SK-N-SH treated with all-trans-retinoic acid at 6 μM for 48 hours (cell line): Measurements from ENCODE around the gene UNC50.

Experiments
- ARNTL ChIP-seq: fragments of 450-650 bp; formaldehyde crosslinking; IDR thresholded peaks from 2 replicates; pipeline ENCODE4 v1.5.0; 2020; ENCODE audit warnings: low read depth, mild to moderate bottlenecking, moderate library complexity, borderline replicate concordance
- CREB5 ChIP-seq: fragments of 250-450 bp; sonication (Bioruptor Pico); IDR thresholded peaks from 2 replicates; pipeline ENCODE4 v1.5.1; 2020; ENCODE audit warnings: low read depth, mild to moderate bottlenecking, moderate library complexity
- CSRNP3 ChIP-seq: fragments of 250-450 bp; sonication (Bioruptor Pico); IDR thresholded peaks from 2 replicates; pipeline ENCODE4 v1.5.1; 2021; ENCODE audit warnings: mild to moderate bottlenecking, moderate library complexity
- ESRRG ChIP-seq: fragments of 250-450 bp; sonication (Bioruptor Pico); IDR thresholded peaks from 2 replicates; pipeline ENCODE4 v1.6.1; 2021; ENCODE audit warnings: mild to moderate bottlenecking
- OSR1 ChIP-seq: fragments of 250-450 bp; sonication (Bioruptor Pico); IDR thresholded peaks from 2 replicates; pipeline ENCODE4 v1.8.0; 2022; ENCODE audit warnings: moderate library complexity, mild to moderate bottlenecking, inconsistent platforms
- PATZ1 ChIP-seq: fragments of 250-450 bp; sonication (Bioruptor Pico); IDR thresholded peaks from 2 replicates; pipeline ENCODE4 v1.8.0; 2020; ENCODE audit warnings: mild to moderate bottlenecking, moderate library complexity, borderline replicate concordance
- PPARA ChIP-seq: fragments of 250-450 bp; sonication (Bioruptor Pico); IDR thresholded peaks from 2 replicates; pipeline ENCODE4 v1.5.0; 2020; ENCODE audit warnings: mild to moderate bottlenecking, borderline replicate concordance
- SNAI2 ChIP-seq: fragments of 250-450 bp; sonication (Bioruptor Pico); IDR thresholded peaks from 2 replicates; pipeline ENCODE4 v1.5.0; 2020; ENCODE audit warnings: mild to moderate bottlenecking, moderate library complexity
- ZC3H10 ChIP-seq: fragments of 250-450 bp; sonication (Bioruptor Pico); IDR thresholded peaks from 2 replicates; pipeline ENCODE4 v1.5.1; 2021; ENCODE audit warnings: mild to moderate bottlenecking, moderate library complexity
- ZNF565 ChIP-seq: fragments of 450-650 bp; formaldehyde crosslinking; conservative IDR thresholded peaks from 2 replicates; pipeline ENCODE4 v1.5.0; 2020; ENCODE audit warnings: low read depth, mild to moderate bottlenecking, moderate library complexity

- no peak for TF ChIP-seq PATZ1 (CRISPR knock-in tag)
- no peak for TF ChIP-seq ESRRG (CRISPR knock-in tag)
- no peak for TF ChIP-seq OSR1 (CRISPR knock-in tag)
- no peak for TF ChIP-seq ARNTL (CRISPR knock-in tag)
- no peak for TF ChIP-seq ZC3H10
- no peak for TF ChIP-seq CSRNP3 (CRISPR knock-in tag)
- no peak for TF ChIP-seq ZNF565 (CRISPR knock-in tag)
- no peak for TF ChIP-seq SNAI2 (CRISPR knock-in tag)
- no peak for TF ChIP-seq CREB5 (CRISPR knock-in tag)
- no peak for TF ChIP-seq PPARA (CRISPR knock-in tag)
These were observed 55.2 kb downstream of the UNC50 start for GRCh38 chr2:98663511-98664090.
